A549 (cell line): Measurements from ENCODE around the gene MAP3K20. TPM values are rescaled to one million over a fixed set of nuclear protein-coding genes. Genes with fewer than 3 reads are reported as not detected.
"Not testable (repeated sequence)": the region's sequence is repeated elsewhere in the genome, so short reads cannot be mapped to it uniquely, and the experiment has no call there.

ENCODE experiments used
- ATAC-seq, 2 experiments: fragments of 200-7000 bp in 1 of 2; fragments of >200 bp in 1 of 2; cut with Nextera tagmentation in 1 of 2; cut with Tn5 transposase in 1 of 2; 3 replicates each; pipeline versions ENCODE4 v1.8.0 to v1.9.1; 2018 to 2020; ENCODE audit warnings: mild to moderate bottlenecking in 1 of 2, moderate library complexity in 1 of 2
- CTCF ChIA-PET: fragments of 300-600 bp; sonication (Branson Sonifier 250); formaldehyde crosslinking; extraction: SDS; loops from one replicate; lab custom pipeline; 2021; ENCODE audit warnings: antibody characterized with exemption, inconsistent platforms; lab: Yijun Ruan, JAX
- POLR2A ChIA-PET: fragments of 350-600 bp; formaldehyde crosslinking; extraction: SDS; loops from one replicate; lab custom pipeline; 2021; ENCODE audit warnings: antibody characterized with exemption, inconsistent platforms; lab: Yijun Ruan, JAX
- DNase-seq, 2 experiments: peaks; one replicate each; pipeline versions ENCODE4 v3.0.0 to v3.0.0-alpha.2; 2011 to 2016; ENCODE audit warnings: low read depth in 1 of 2, low spot score in 1 of 2
- FAIRE-seq: peaks from 2 replicates; lab custom pipeline; 2011; peaks lifted over from hg19 to GRCh38; lab: Jason Lieb, UNC
- H3K27ac ChIP-seq, 2 experiments: fragments of >200 bp; sonication (Bioruptor Twin); formaldehyde crosslinking; 3 replicates each; pipeline ENCODE4 v1.5.1; 2016 to 2017
- H3K4me1 ChIP-seq: fragments of >200 bp; sonication (Bioruptor Twin); formaldehyde crosslinking; 3 replicates; pipeline ENCODE4 v1.6.1; 2016
- H3K4me2 ChIP-seq: fragments of >200 bp; sonication (Bioruptor Twin); formaldehyde crosslinking; 3 replicates; pipeline ENCODE4 v1.6.1; 2016
- H3K4me3 ChIP-seq: fragments of >200 bp; sonication (Bioruptor Twin); formaldehyde crosslinking; 3 replicates; pipeline ENCODE4 v1.5.1; 2016
- H3K9me3 ChIP-seq: fragments of >200 bp; sonication (Bioruptor Twin); formaldehyde crosslinking; 3 replicates; pipeline ENCODE4 v1.6.1; 2016
- CBX2 ChIP-seq: fragments of 200-600 bp; sonication (generic); IDR thresholded peaks from 2 replicates; pipeline ENCODE4 v1.6.1; 2016; ENCODE audit warnings: low read depth, mild to moderate bottlenecking, borderline replicate concordance
- CBX8 ChIP-seq: fragments of 200-600 bp; sonication (generic); IDR thresholded peaks from 2 replicates; pipeline ENCODE4 v1.6.1; 2016
- CHD2 ChIP-seq: fragments of 150-350 bp; IDR thresholded peaks from 2 replicates; pipeline ENCODE4 v1.6.1; 2014; ENCODE audit warnings: low read length; ENCODE audit not compliant: partially characterized antibody
- CHD4 ChIP-seq: fragments of 200-600 bp; sonication (generic); IDR thresholded peaks from 2 replicates; pipeline ENCODE4 v1.6.1; 2016; ENCODE audit warnings: antibody characterized with exemption, mild to moderate bottlenecking, borderline replicate concordance
- EHMT2 ChIP-seq: fragments of 200-600 bp; sonication (generic); IDR thresholded peaks from 2 replicates; pipeline ENCODE4 v1.6.1; 2016; ENCODE audit warnings: antibody characterized with exemption, low read depth, mild to moderate bottlenecking, moderate library complexity
- EP300 ChIP-seq, 2 experiments: fragments of >200 bp; sonication (Bioruptor Twin); formaldehyde crosslinking; IDR thresholded peaks; 2 replicates in 1 of 2; 3 replicates in 1 of 2; pipeline ENCODE4 v1.6.1; 2016 to 2017
- ESRRA ChIP-seq: fragments of 150-350 bp; IDR thresholded peaks from 2 replicates; pipeline ENCODE4 v1.6.1; 2014; ENCODE audit warnings: mild to moderate bottlenecking, low read length, borderline replicate concordance
- FOSB ChIP-seq: fragments of 250-450 bp; sonication (Bioruptor Pico); IDR thresholded peaks from 2 replicates; pipeline ENCODE4 v1.5.0; 2020; ENCODE audit warnings: mild to moderate bottlenecking, moderate library complexity
- FOXS1 ChIP-seq: fragments of 250-450 bp; sonication (Bioruptor Pico); IDR thresholded peaks from 2 replicates; pipeline ENCODE4 v1.5.0; 2020; ENCODE audit warnings: mild to moderate bottlenecking, moderate library complexity
- GATA3 ChIP-seq: IDR thresholded peaks from 2 replicates; pipeline ENCODE4 v1.6.1; 2012; ENCODE audit warnings: borderline replicate concordance
- HDAC2 ChIP-seq: fragments of 200-600 bp; sonication (generic); IDR thresholded peaks from 2 replicates; pipeline ENCODE4 v1.6.1; 2016
- JUN ChIP-seq, 2 experiments: fragments of >200 bp; sonication (Bioruptor Twin); formaldehyde crosslinking; IDR thresholded peaks; 2 replicates in 1 of 2; 3 replicates in 1 of 2; pipeline ENCODE4 v1.6.1; 2016 to 2017
- JUNB ChIP-seq: fragments of >200 bp; sonication (Bioruptor Twin); formaldehyde crosslinking; IDR thresholded peaks from 2 replicates; pipeline ENCODE4 v1.6.1; 2016
- MAFK ChIP-seq: fragments of 450-650 bp; IDR thresholded peaks from 2 replicates; pipeline ENCODE4 v1.6.1; 2014; ENCODE audit not compliant: partially characterized antibody
- NFE2L2 ChIP-seq: fragments of 150-350 bp; conservative IDR thresholded peaks from 2 replicates; pipeline ENCODE4 v1.6.1; 2014; ENCODE audit warnings: low read length
- NPAS2 ChIP-seq: fragments of 250-450 bp; sonication (Bioruptor Pico); IDR thresholded peaks from 2 replicates; pipeline ENCODE4 v1.8.0; 2022; ENCODE audit warnings: mild to moderate bottlenecking, moderate library complexity, borderline replicate concordance
- PHF8 ChIP-seq: fragments of 200-600 bp; sonication (generic); IDR thresholded peaks from 2 replicates; pipeline ENCODE4 v1.6.1; 2016; ENCODE audit warnings: low read depth, mild to moderate bottlenecking, antibody characterized with exemption, moderate library complexity, borderline replicate concordance
- POLR2AphosphoS2 ChIP-seq: conservative IDR thresholded peaks from 2 replicates; pipeline ENCODE4 v1.6.1; 2012; ENCODE audit warnings: low read length, improper control_type of control experiment, inconsistent platforms
- RFX5 ChIP-seq: fragments of 450-650 bp; IDR thresholded peaks from 2 replicates; pipeline ENCODE4 v1.7.1; 2014; ENCODE audit warnings: antibody characterized with exemption, mild to moderate bottlenecking, moderate library complexity
- SMC3 ChIP-seq: fragments of >200 bp; sonication (Bioruptor Twin); formaldehyde crosslinking; IDR thresholded peaks from 3 replicates; pipeline ENCODE4 v1.6.1; 2018; ENCODE audit warnings: inconsistent platforms
- ZSCAN20 ChIP-seq: fragments of 250-450 bp; sonication (Bioruptor Pico); IDR thresholded peaks from 2 replicates; pipeline ENCODE4 v1.8.0; 2022; ENCODE audit warnings: mild to moderate bottlenecking, moderate library complexity
- WGBS: methylation state at CpG from one replicate; pipeline ENCODE4 v1.1.6; 2017; ENCODE audit errors: missing lambda C conversion rate; 5-methylcytosine and 5-hydroxymethylcytosine counted together
- polyA plus RNA-seq, 4 experiments: library from polyadenylated mRNA; depleted of rRNA in 3 of 4; stranded (reverse); fragments of >200 nt; fragmentation: RNase III in 1 of 4; extraction: RNeasy Plus Mini Kit Qiagen cat#74134 plus additional on column Dnase treatment in 1 of 4; gene quantifications; 2 replicates in 3 of 4; 3 replicates in 1 of 4; pipeline ENCODE4 v1.2.3, GENCODE V29; 2011 to 2017
- TF ChIP-seq, protein P1 (sequence below): fragments of 450-650 bp; IDR thresholded peaks from 2 replicates; pipeline ENCODE4 v1.6.1; 2014; ENCODE audit warnings: antibody characterized with exemption
- TF ChIP-seq, protein P2 (sequence below): fragments of >200 bp; sonication (Bioruptor Twin); formaldehyde crosslinking; IDR thresholded peaks from 3 replicates; pipeline ENCODE4 v1.6.1; 2016
- TF ChIP-seq, protein P3 (sequence below): IDR thresholded peaks from 2 replicates; pipeline ENCODE4 v1.6.1; 2012; ENCODE audit warnings: low read depth, borderline replicate concordance

MAP3K20 gene
- polyA plus RNA-seq, 2 of the 4 experiments (the other 2 are of a cell fraction), result 34.7 to 80.7 TPM

DNA sequence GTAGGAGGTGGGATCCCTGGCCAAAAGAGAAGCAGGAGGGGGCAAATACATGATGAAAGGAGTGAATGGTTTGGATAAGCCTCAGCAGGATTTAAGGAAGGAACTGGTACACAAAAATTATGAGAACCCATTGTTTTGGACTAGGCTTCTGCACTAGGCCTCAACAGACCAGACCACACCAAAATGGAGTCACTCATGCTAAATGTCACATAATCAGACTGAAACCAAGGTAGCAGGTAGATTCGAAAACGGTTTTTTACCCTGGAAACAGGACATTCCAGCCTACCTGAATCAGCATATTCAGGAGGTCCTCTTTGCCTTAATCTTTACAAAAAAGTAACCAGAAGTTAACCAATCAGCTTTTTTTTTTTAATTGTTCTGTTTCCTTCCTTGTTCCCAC is 229.7 kb downstream of the MAP3K20 start:
- WGBS, result 31% methylated on average over 2 of the region's 2 CpGs
- H3K4me1 ChIP-seq, result no peaks in the 10 kb centered on the region
- no peak overlapping the region for H3K4me2 ChIP-seq
- DNase-seq (no peak), FAIRE-seq (no peak), ATAC-seq (no peak)
- TF ChIP-seq GATA3 (no peak), SMC3 (no peak), HDAC2 (no peak), POLR2AphosphoS2 (no peak), ZSCAN20 (no peak), JUNB (no peak), EHMT2 (no peak)
- H3K9me3 ChIP-seq, result peaks cover 5% of the 10 kb centered on the region; the same call in 1 of the 3 replicates
- CTCF ChIA-PET, result no interaction called here
- no peak overlapping the region for H3K27ac ChIP-seq
- H3K4me3 ChIP-seq, result no peak overlapping the region
- POLR2A ChIA-PET, result no interaction called here

DNA sequence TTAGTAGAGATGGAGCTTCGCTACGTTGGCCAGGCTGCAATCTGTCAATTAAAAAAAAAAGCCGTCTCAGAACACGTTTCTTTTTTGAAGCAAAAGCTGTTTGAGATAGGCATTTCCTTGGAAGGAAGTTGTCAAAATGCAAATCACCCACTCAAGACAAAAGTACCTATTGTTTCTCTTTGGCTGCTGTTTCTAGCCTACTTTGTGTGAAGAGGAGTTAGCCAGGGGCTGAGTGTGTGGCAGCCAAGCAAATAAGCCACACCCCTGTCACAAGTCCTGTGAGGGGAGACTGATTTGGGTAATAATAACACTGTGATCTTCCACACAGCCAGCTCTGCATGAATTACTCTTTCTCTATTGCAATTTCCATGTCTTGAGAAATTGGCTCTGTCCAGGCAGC is 231.6 kb downstream of the MAP3K20 start:
- Histone ChIP-seq H3K4me2 (no peak overlapping the region), H3K9me3 (no peaks in the 10 kb centered on the region)
- POLR2A ChIA-PET, result no interaction called here
- no peak for TF ChIP-seq NPAS2
- no peak for TF ChIP-seq CHD2
- TF ChIP-seq, protein P1, sequence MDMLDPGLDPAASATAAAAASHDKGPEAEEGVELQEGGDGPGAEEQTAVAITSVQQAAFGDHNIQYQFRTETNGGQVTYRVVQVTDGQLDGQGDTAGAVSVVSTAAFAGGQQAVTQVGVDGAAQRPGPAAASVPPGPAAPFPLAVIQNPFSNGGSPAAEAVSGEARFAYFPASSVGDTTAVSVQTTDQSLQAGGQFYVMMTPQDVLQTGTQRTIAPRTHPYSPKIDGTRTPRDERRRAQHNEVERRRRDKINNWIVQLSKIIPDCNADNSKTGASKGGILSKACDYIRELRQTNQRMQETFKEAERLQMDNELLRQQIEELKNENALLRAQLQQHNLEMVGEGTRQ, result no peak
- no peak for TF ChIP-seq POLR2AphosphoS2
- TF ChIP-seq MAFK, result no peak
- no peak for TF ChIP-seq PHF8
- no peak for TF ChIP-seq CBX2
- no peak for TF ChIP-seq NFE2L2
- TF ChIP-seq FOSB (CRISPR knock-in tag), result no peak
- TF ChIP-seq, protein P2, sequence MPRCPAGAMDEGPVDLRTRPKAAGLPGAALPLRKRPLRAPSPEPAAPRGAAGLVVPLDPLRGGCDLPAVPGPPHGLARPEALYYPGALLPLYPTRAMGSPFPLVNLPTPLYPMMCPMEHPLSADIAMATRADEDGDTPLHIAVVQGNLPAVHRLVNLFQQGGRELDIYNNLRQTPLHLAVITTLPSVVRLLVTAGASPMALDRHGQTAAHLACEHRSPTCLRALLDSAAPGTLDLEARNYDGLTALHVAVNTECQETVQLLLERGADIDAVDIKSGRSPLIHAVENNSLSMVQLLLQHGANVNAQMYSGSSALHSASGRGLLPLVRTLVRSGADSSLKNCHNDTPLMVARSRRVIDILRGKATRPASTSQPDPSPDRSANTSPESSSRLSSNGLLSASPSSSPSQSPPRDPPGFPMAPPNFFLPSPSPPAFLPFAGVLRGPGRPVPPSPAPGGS, result no peak
- no peak for TF ChIP-seq JUN (IDR thresholded peaks at IDR 0.05)
- TF ChIP-seq FOXS1 (CRISPR knock-in tag), result no peak
- no peak for TF ChIP-seq CBX8
- TF ChIP-seq, all 56 proteins: peak for 0
- Histone ChIP-seq H3K4me1 (peaks cover 5% of the 10 kb centered on the region; the same call in 1 of the 3 replicates), H3K27ac (no peak overlapping the region), H3K4me3 (no peak overlapping the region)
- ATAC-seq, result no peak
- FAIRE-seq, result no peak
- no peak for DNase-seq
- CTCF ChIA-PET, result interaction anchor here (1.1 to 1.5 kb wide), 3 partner anchors 9 to 279 kb away, joined by 3 to 6 read pairs (median 3); no protein-coding TSS in a partner anchor
- 71% methylated on average over 4 of the region's 4 CpGs for WGBS

DNA sequence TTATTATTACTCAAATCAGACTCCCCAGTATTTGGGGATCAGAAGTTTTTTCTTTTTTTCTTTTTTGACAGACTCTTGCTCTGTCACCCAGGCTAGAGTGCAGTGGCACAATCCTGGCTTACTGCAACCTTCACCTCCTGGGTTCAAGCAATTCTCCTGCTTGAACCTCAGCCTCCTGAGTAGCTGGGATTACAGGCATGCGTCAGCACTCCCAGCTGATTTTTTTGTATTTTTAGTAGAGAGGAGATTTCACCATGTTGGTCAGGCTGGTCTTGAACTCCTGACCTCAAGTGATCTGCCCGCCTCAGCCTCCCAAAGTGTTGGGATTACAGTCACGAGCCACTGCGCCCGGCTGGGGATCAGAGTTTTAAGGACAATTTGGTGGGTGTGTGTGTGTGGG is 233.7 kb downstream of the MAP3K20 start:
- DNase-seq, FAIRE-seq, H3K9me3 ChIP-seq, POLR2A ChIA-PET, H3K4me2 ChIP-seq, H3K4me1 ChIP-seq, H3K4me3 ChIP-seq, H3K27ac ChIP-seq, ATAC-seq: not testable (repeated sequence)
- CTCF ChIA-PET, result interaction anchor here (1.7 kb wide), 1 partner anchor 11 kb away, joined by 5 read pairs; no protein-coding TSS in a partner anchor
- 74% methylated on average over 5 of the region's 5 CpGs for WGBS

DNA sequence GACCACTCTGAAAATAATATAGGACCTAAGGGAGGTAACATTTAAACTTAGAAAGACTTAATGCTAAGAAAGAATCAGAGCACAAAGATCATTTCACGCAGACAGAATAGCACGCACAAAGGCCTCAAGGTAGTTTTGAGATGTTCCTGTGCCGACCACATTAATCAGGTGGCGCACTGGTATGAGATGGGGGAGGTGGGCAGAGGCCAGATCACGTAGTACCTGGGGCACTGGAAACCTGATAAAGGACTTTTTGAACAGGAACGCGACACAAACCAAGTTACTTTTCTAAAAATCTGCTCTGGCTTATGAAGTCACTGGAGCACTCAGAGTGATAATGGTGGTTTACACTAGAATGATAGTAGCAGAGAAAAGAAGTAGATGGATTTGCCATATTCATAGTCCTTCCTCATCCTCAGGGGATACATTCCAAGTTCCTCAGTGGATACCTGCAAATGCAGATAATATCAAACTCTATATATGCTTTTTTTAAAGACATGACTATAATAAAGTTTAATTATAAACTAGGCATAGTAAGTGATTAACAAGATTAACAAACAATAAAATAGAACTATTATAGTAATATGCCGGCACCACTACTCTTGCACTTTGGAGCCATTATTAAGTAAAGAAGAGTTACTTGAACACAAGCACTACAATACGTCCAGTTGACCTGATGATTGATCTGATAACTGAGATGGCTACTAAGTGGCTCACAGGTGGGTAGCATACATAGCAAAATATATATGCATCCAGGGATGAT is 236.4 kb downstream of the MAP3K20 start:
- no peak for ATAC-seq
- POLR2A ChIA-PET, result no interaction called here
- Histone ChIP-seq H3K9me3 (no peaks in the 10 kb centered on the region), H3K27ac (no peak overlapping the region), H3K4me3 (no peak overlapping the region)
- TF ChIP-seq FOXS1 (CRISPR knock-in tag), result no peak
- TF ChIP-seq, protein P3, sequence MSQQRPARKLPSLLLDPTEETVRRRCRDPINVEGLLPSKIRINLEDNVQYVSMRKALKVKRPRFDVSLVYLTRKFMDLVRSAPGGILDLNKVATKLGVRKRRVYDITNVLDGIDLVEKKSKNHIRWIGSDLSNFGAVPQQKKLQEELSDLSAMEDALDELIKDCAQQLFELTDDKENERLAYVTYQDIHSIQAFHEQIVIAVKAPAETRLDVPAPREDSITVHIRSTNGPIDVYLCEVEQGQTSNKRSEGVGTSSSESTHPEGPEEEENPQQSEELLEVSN, result no peak
- no peak for TF ChIP-seq ESRRA
- TF ChIP-seq JUNB, result no peak
- no peak for TF ChIP-seq HDAC2
- no peak for TF ChIP-seq ZSCAN20
- no peak for TF ChIP-seq RFX5
- no peak for TF ChIP-seq CHD4
- TF ChIP-seq, protein P2, result no peak
- no peak for TF ChIP-seq FOSB (CRISPR knock-in tag)
- no peak for TF ChIP-seq EP300 (IDR thresholded peaks at IDR 0.05)
- TF ChIP-seq, all 56 proteins: peak for 0
- no peak for FAIRE-seq
- 79% methylated on average over 9 of the region's 9 CpGs for WGBS
- Histone ChIP-seq H3K4me1 (peaks cover 7% of the 10 kb centered on the region; the same call in 1 of the 3 replicates), H3K4me2 (peak overlapping the region; percentile 10; the same call in 1 of the 3 replicates)
- CTCF ChIA-PET, result no interaction called here
- DNase-seq, result no peak
